Measurements from ENCODE around the gene ENTPD8. TPM values are rescaled to one million over a fixed set of nuclear protein-coding genes. Genes with fewer than 3 reads are reported as not detected.
"Not testable (repeated sequence)": the region's sequence is repeated elsewhere in the genome, so short reads cannot be mapped to it uniquely, and the experiment has no call there.

ENTPD8 gene
- total RNA-seq, 4 donors from 2014 or later: not detected

- Histone ChIP-seq H3K27me3 (no peaks in the 10 kb centered on the region), H3K9me3 (no peaks in the 10 kb centered on the region), H3K27ac (no peak overlapping the region), H3K4me3 (no peak overlapping the region), H3K36me3 (peaks cover 23% of the 10 kb centered on the region), H3K4me1 (no peaks in the 10 kb centered on the region)
- WGBS: 96% methylated on average over 7 of the region's 7 CpGs
- no peak for DNase-seq (ENCODE audit: low spot score in 2 of 2)
- no peak for TF ChIP-seq POLR2AphosphoS5 (IDR thresholded peaks at IDR 0.05)
- TF ChIP-seq EP300 (IDR thresholded peaks at IDR 0.05): no peak
- TF ChIP-seq CTCF (IDR thresholded peaks at IDR 0.05): no peak
- no peak for TF ChIP-seq POLR2A (IDR thresholded peaks at IDR 0.05)
Measured at GRCh38 chr9:137467896-137468295, 26.7 kb upstream of the ENTPD8 start.

DNA sequence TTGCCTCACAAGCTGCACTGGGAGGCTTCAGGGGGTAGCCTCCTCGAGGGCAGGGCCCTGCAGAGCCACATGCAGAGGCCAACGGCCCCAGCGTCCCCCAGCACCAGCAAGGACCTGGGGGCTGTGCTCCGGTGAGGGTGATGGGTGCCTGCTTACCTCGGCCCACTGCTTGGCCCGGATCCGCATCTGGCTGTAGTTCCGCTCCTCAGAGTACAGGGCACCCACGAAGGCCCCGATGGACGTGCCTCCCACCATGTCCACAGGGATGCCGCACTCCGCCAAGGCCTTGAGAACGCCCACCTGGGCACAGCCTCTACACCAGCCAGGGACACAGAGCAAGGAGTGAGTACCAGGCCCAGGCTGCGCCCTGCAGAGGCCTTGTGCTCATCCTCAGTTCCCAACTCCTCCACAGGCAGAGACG is 26.0 kb upstream of the ENTPD8 start:
- Histone ChIP-seq H3K27me3 (no peaks in the 10 kb centered on the region), H3K4me3 (no peak overlapping the region), H3K36me3 (peaks cover 25% of the 10 kb centered on the region), H3K27ac (no peak overlapping the region), H3K4me1 (no peaks in the 10 kb centered on the region), H3K9me3 (no peaks in the 10 kb centered on the region)
- WGBS: 98% methylated on average over 4 of the region's 16 CpGs
- TF ChIP-seq CTCF (IDR thresholded peaks at IDR 0.05): no peak
- TF ChIP-seq EP300 (IDR thresholded peaks at IDR 0.05): no peak
- TF ChIP-seq POLR2A (IDR thresholded peaks at IDR 0.05): no peak
- no peak for TF ChIP-seq POLR2AphosphoS5 (IDR thresholded peaks at IDR 0.05)
- no peak for DNase-seq (ENCODE audit: low spot score in 2 of 2)

- peak in 1 of 2 donors; percentile 50 for DNase-seq (ENCODE audit: low spot score in 2 of 2)
- H3K9me3 ChIP-seq, H3K4me3 ChIP-seq, H3K27me3 ChIP-seq, H3K27ac ChIP-seq, H3K4me1 ChIP-seq: not testable (repeated sequence)
- peaks cover 30% of the 10 kb centered on the region for H3K36me3 ChIP-seq
- 91% methylated on average over 35 of the region's 35 CpGs for WGBS
Measured at GRCh38 chr9:137466389-137467085, 25.4 kb upstream of the ENTPD8 start.

DNA sequence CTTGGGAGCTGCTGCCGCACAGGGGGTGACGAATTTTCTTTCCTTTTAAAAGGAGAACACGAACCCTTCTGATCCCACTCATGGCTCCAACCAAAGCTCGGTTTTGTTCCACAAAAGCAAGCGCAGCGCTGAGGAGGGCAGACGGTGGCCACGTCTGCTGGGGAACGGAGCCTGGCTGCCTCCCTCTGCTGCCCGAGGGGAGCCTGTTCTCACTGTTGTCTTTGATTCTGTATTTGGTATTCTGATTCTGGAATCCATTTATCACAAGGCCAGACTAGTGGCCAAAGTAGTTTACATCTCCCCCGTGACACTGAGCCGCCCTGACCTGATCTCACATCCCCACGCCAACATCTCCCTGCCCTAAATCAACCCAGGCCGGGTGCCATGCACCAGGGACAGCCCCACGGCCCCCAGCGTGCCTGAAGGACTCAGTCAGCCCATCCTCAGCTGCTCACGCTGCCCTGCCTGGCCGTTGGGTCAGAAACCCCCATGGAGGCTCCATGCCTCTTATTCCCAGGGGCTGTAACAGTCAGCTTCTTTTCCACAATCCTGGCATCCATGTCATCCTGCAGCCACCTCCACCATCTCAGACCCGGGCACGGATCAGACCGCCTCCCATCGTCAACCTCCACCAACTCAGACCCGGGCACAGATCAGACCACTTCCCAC is 24.7 kb upstream of the ENTPD8 start:
- Histone ChIP-seq H3K27ac (no peak overlapping the region), H3K36me3 (peaks cover 30% of the 10 kb centered on the region), H3K4me1 (no peaks in the 10 kb centered on the region), H3K27me3 (no peaks in the 10 kb centered on the region), H3K4me3 (no peak overlapping the region), H3K9me3 (no peaks in the 10 kb centered on the region)
- peak; percentile 54 to 59 for DNase-seq (ENCODE audit: low spot score in 2 of 2)
- WGBS: 80% methylated on average over 21 of the region's 23 CpGs
- no peak for TF ChIP-seq EP300 (IDR thresholded peaks at IDR 0.05)
- TF ChIP-seq POLR2A (IDR thresholded peaks at IDR 0.05): no peak
- no peak for TF ChIP-seq POLR2AphosphoS5 (IDR thresholded peaks at IDR 0.05)
- TF ChIP-seq CTCF (IDR thresholded peaks at IDR 0.05): no peak

DNA sequence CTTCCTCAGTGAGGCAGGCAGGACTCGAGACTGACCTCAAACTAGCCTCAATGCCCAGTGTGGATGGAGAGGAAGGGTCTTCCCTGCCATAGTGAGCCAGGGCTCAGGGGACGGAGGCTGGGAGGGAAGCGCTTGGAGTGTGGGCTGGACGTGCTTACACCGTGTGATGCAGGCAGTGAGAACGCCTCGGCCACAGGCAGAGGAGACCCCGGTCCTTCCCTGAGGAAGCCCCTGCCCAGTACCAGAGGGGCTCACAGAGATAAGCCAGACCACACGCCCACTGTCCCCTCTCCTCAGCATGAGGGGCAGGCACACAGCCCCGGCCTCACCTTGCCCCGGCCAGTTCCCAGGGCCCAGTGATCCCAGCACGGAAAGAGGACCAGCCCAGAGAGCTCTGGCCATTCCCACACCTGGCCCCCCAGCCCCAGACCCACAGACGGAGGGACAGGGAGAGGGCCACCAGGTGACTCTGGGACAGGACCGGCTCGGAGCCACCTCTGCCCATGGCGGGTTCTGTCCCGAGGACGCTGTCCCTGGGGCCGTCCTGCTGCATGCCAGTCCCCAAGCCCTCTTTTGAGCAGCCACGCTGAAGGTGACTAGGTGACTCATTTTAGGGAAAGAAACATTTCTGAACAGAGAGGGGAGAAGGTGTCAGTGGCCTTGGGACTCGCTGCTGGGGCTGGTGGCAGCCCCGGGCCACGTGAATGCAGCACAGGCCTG is 24.0 kb upstream of the ENTPD8 start:
- H3K27me3 ChIP-seq: no peaks in the 10 kb centered on the region
- no peaks in the 10 kb centered on the region for H3K9me3 ChIP-seq
- H3K36me3 ChIP-seq: peaks cover 30% of the 10 kb centered on the region
- H3K27ac ChIP-seq: no peak overlapping the region
- peak in 1 of 2 donors; percentile 53 for DNase-seq (ENCODE audit: low spot score in 2 of 2)
- no peak for TF ChIP-seq POLR2A (IDR thresholded peaks at IDR 0.05)
- no peak for TF ChIP-seq POLR2AphosphoS5 (IDR thresholded peaks at IDR 0.05)
- TF ChIP-seq EP300 (IDR thresholded peaks at IDR 0.05): no peak
- TF ChIP-seq CTCF (IDR thresholded peaks at IDR 0.05): no peak
- H3K4me1 ChIP-seq: peaks cover 3% of the 10 kb centered on the region
- H3K4me3 ChIP-seq: no peak overlapping the region
- 84% methylated on average over 12 of the region's 23 CpGs for WGBS
